C1 segment of cervical spinal cord (tissue), 14 donors: ENCODE results near the gene CHSY1.

Experiments used
- DNase-seq, 14 donors: peaks; one replicate each; lab custom pipeline; 2025; lab: John Stamatoyannopoulos, UW

CHSY1 gene

GRCh38 chr15:101269479-101270223 is 17.8 kb upstream of the CHSY1 start:
- no peak for DNase-seq

GRCh38 chr15:101267320-101268104 is 15.7 kb upstream of the CHSY1 start:
- peak in 10 of 14 donors; percentile 17 to 79 (median 40) for DNase-seq

GRCh38 chr15:101266787-101267186 is 14.9 kb upstream of the CHSY1 start:
- DNase-seq = no peak

DNA sequence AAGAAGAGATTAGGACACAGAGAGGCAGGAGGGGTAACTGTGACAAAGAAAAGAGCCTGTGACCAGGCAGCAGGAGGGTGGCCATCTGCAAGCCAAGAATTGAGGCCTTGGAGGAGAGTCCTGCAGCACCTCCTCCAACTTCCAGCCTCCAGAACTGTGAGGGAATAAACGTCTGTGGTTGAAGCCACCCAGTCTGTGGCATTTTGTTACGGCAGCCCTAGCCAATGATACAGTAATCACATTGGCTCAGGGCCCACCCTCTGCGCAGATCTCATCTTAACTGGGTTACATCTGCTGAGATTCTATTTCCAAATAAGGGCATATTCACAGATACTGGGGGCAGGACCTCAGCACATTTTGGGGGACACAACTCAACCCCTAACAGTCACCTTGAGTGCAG is 14.2 kb upstream of the CHSY1 start:
- DNase-seq = no peak

DNA sequence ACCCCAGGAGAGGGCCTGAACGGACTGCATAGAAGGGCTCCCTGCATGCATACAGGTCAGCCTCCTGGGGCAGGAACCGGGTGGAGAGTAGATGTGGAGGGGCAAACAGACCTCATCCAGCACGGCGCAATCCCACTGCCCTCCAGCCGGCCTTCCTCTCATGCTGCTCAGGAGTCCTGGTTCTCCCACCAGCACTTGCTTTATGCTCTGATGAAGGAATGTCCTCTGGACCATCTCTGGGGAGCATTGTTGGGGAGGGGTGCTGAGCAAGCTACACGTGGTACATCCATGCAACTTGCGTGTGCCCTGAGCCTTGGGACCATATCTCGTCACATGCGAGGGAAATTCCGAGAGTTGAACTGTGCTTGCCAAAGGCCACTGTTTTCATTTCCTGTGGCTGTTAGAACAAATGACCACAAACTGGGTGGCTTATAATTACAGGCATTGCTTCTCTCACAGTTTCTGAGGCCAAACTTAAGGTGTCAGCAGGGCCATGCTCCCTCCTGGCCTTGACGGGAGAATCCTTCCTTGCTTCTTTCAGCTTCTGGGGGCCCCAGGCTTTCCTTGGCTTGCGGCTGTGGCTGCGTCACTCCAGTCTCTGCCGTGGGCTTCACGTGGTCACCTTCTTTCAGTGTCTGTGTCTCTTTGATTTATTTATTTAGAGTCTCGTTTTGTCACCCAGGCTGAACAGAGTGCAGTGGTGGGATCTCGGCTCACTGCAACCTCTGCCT is 13.2 kb upstream of the CHSY1 start:
- no peak for DNase-seq

DNA sequence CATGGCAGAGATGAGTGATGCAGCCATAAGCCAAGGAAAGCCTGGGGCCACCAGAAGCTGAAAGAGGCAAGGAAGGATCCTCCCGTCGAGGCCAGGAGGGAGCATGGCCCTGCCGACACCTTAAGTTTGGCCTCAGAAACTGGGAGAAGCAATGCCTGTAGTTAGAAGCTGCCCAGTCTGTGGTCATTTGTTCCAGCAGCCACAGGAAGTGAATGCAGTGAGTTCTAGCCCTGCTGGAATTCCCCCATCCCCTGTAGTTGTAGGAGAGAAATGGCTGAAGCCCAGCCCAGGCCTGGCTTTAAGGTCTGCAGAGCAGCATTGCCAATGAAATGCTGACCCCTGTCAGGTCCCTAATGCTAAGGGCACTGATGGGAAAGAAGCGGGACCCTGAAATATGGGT is 12.2 kb upstream of the CHSY1 start:
- no peak for DNase-seq

DNA sequence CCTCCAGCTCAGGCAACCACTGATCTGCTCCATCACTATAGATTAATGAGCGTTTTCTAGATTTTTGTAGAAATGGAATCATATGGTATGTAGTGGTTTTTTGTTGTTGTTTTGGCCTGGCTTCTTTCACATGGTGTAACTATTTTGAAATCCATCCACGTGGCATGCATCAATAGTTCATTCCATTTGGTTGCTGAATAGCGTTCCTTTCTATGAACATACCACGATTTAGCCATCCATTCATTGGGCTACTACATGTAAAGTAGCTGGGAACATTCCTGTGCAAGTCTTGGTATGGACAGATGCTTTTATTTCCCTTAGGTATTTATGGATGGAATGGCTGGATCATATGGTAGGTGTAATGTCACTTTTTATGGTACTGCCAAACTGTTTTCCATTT is 10.7 kb upstream of the CHSY1 start:
- no peak for DNase-seq

- DNase-seq = peak in 6 of 14 donors; percentile 11 to 32 (median 24)
These were observed 6.6 kb upstream of the CHSY1 start for GRCh38 chr15:101258238-101259144.

DNA sequence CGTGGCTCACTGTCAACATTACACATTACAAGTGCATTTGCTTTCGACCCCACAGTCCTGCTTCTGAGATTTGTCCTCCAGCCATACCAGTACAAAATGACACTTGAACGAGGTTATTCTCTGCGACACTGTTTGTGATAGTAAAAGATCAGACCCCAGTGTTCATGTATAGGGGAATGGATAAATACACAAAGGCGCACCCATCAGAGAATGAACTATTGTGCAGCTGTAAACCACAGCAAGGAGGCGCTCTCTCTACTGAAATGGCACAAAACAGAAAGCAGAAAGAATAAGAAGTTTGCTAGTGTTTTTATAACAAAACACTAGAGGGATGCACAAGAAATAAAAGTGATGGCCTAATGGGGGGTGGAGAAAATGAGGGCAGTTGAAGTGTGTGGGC is 4.9 kb upstream of the CHSY1 start:
- DNase-seq = no peak

- DNase-seq = no peak
These were observed 3.9 kb upstream of the CHSY1 start for GRCh38 chr15:101255615-101256241.

- DNase-seq = no peak
These were observed 3.2 kb upstream of the CHSY1 start for GRCh38 chr15:101255051-101255395.

- no peak for DNase-seq
These were observed 2.6 kb upstream of the CHSY1 start for GRCh38 chr15:101254157-101255050.

- no peak for DNase-seq
These were observed 988 bp upstream of the CHSY1 start for GRCh38 chr15:101252836-101253235.

GRCh38 chr15:101250873-101251829 is 697 bp downstream of the CHSY1 start:
- peak in 2 of 14 donors; percentile 35 to 59 for DNase-seq

- DNase-seq = no peak
These were observed 1.5 kb downstream of the CHSY1 start for GRCh38 chr15:101250341-101250831.

DNA sequence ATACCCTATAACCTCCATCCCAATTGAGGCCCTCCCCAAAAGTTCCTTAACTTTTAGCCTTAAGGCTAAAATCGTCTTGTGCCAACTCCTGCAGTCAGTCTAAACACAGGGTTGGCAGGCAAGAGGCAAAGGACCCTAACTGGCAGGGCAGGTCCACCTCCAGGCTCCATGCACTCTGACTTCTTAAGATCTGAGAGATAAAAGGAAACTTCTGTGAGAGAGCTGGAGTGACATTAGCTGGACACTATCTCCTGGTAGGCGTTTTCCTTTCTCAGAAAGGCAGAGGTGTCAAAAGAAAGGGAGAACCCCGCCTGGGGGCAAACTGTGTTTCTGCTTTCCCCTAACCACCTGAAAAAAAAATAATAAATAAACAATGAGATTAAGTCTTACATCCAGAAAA is 3.6 kb downstream of the CHSY1 start:
- DNase-seq = no peak

GRCh38 chr15:101246824-101247745 is 4.8 kb downstream of the CHSY1 start:
- DNase-seq = no peak
